ENCODE results near the gene KBTBD2.
"Not testable (repeated sequence)": the region's sequence is repeated elsewhere in the genome, so short reads cannot be mapped to it uniquely, and the experiment has no call there.

Gene KBTBD2

GRCh38 chr7:32891043-32891799 lies at the start of gene KBTBD2:
Gene KBTBD2, minus strand, starts transcription at chr7:32891760. Its CDS starts 12,156 bp downstream, at chr7:32879604.
- peak in 3 of 4 experiments; percentile 38 to 65 (median 57) for DNase-seq (ENCODE audit: low read depth in 4 of 4, low spot score in 1 of 4)

- DNase-seq (ENCODE audit: low read depth in 4 of 4, low spot score in 1 of 4) = no peak
These were observed 49.6 kb upstream of the KBTBD2 start for GRCh38 chr7:32941181-32941580.

GRCh38 chr7:32937344-32938174 lies 46.0 kb upstream of the KBTBD2 start:
- no peak for DNase-seq (ENCODE audit: low read depth in 4 of 4, low spot score in 1 of 4)

- no peak for DNase-seq (ENCODE audit: low read depth in 4 of 4, low spot score in 1 of 4)
These were observed 45.1 kb upstream of the KBTBD2 start for GRCh38 chr7:32936689-32937088.

- no peak for DNase-seq (ENCODE audit: low read depth in 4 of 4, low spot score in 1 of 4)
These were observed 44.0 kb upstream of the KBTBD2 start for GRCh38 chr7:32935558-32935957.

GRCh38 chr7:32930378-32930777 lies 38.8 kb upstream of the KBTBD2 start:
- DNase-seq (ENCODE audit: low read depth in 4 of 4, low spot score in 1 of 4) = no peak

GRCh38 chr7:32929430-32930143 lies 38.0 kb upstream of the KBTBD2 start:
- no peak for DNase-seq (ENCODE audit: low read depth in 4 of 4, low spot score in 1 of 4)

- no peak for DNase-seq (ENCODE audit: low read depth in 4 of 4, low spot score in 1 of 4)
These were observed 37.3 kb upstream of the KBTBD2 start for GRCh38 chr7:32928785-32929298.

GRCh38 chr7:32921896-32922295 lies 30.3 kb upstream of the KBTBD2 start:
- no peak for DNase-seq (ENCODE audit: low read depth in 4 of 4, low spot score in 1 of 4)

GRCh38 chr7:32916994-32917393 lies 25.4 kb upstream of the KBTBD2 start:
- not testable (repeated sequence) for DNase-seq (ENCODE audit: low read depth in 4 of 4, low spot score in 1 of 4)

GRCh38 chr7:32916006-32916405 lies 24.4 kb upstream of the KBTBD2 start:
- no peak for DNase-seq (ENCODE audit: low read depth in 4 of 4, low spot score in 1 of 4)

GRCh38 chr7:32915041-32915536 lies 23.5 kb upstream of the KBTBD2 start:
- no peak for DNase-seq (ENCODE audit: low read depth in 4 of 4, low spot score in 1 of 4)

- DNase-seq (ENCODE audit: low read depth in 4 of 4, low spot score in 1 of 4) = no peak
These were observed 22.6 kb upstream of the KBTBD2 start for GRCh38 chr7:32914184-32914583.

GRCh38 chr7:32910195-32910594 lies 18.6 kb upstream of the KBTBD2 start:
- no peak for DNase-seq (ENCODE audit: low read depth in 4 of 4, low spot score in 1 of 4)

GRCh38 chr7:32905175-32905662 lies 13.7 kb upstream of the KBTBD2 start:
- DNase-seq (ENCODE audit: low read depth in 4 of 4, low spot score in 1 of 4) = peak in 3 of 4 experiments; percentile 15 to 54 (median 43)

GRCh38 chr7:32901629-32902028 lies 10.1 kb upstream of the KBTBD2 start:
- DNase-seq (ENCODE audit: low read depth in 4 of 4, low spot score in 1 of 4) = no peak

GRCh38 chr7:32900433-32900995 lies 9.0 kb upstream of the KBTBD2 start:
- no peak for DNase-seq (ENCODE audit: low read depth in 4 of 4, low spot score in 1 of 4)

- not testable (repeated sequence) for DNase-seq (ENCODE audit: low read depth in 4 of 4, low spot score in 1 of 4)
These were observed 5.8 kb upstream of the KBTBD2 start for GRCh38 chr7:32897376-32897775.

- no peak for DNase-seq (ENCODE audit: low read depth in 4 of 4, low spot score in 1 of 4)
These were observed 5.2 kb upstream of the KBTBD2 start for GRCh38 chr7:32896564-32897347.

- DNase-seq (ENCODE audit: low read depth in 4 of 4, low spot score in 1 of 4) = no peak
These were observed 2.6 kb upstream of the KBTBD2 start for GRCh38 chr7:32894171-32894570.
